Adipocyte (in vitro differentiated cells): ENCODE data around the gene MIPEP.

Experiments
- DNase-seq: peaks from one replicate; pipeline ENCODE4 v3.0.0-alpha.2; 2015; ENCODE audit warnings: low read depth
- H3K27me3 ChIP-seq: replicated peaks from 2 replicates; pipeline ENCODE4 v1.7.0; 2013; ENCODE audit warnings: mild to moderate bottlenecking, low read length, moderate library complexity; ENCODE audit not compliant: control insufficient read depth, insufficient read depth
- H3K36me3 ChIP-seq: 2 replicates; pipeline ENCODE4 v1.7.0; 2013; ENCODE audit warnings: low read length, mild to moderate bottlenecking, moderate library complexity; ENCODE audit not compliant: control insufficient read depth, insufficient read depth, severe bottlenecking
- H3K4me1 ChIP-seq: 2 replicates; pipeline ENCODE4 v1.7.0; 2013; ENCODE audit warnings: mild to moderate bottlenecking, low read length, moderate library complexity; ENCODE audit not compliant: control insufficient read depth, insufficient read depth
- H3K4me3 ChIP-seq: 2 replicates; pipeline ENCODE4 v1.7.0; 2013; ENCODE audit warnings: mild to moderate bottlenecking, low read length, moderate library complexity
- H3K9ac ChIP-seq: 2 replicates; pipeline ENCODE4 v1.7.0; 2013; ENCODE audit warnings: mild to moderate bottlenecking, low read length, moderate library complexity
- H3K9me3 ChIP-seq: 2 replicates; pipeline ENCODE4 v1.7.0; 2013; ENCODE audit warnings: mild to moderate bottlenecking, low read length, moderate library complexity; ENCODE audit not compliant: control insufficient read depth

The MIPEP gene

DNA sequence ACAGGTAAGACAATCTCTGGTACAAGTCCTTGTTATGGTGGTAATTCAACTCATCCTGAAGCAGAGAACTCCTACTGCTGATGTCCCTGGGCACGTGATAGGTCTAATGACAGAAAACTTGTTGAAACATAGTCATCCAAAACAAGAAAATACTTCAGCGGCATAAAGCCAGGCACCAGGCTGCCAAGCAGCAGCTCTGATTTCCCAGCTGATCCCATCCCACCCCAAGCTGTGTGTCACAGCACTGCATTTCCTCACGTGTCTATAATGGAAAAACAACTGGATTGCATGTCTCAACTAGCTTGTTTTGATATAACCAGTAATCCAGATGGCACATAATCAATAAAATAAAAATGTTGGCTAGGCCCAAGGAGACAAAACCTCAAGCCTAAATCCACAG lies 64.8 kb downstream of the MIPEP start:
- Histone ChIP-seq H3K36me3 (peaks cover 7% of the 10 kb centered on the region), H3K4me1 (peaks cover 5% of the 10 kb centered on the region), H3K27me3 (no peaks in the 10 kb centered on the region), H3K9me3 (peaks cover 24% of the 10 kb centered on the region), H3K9ac (no peak overlapping the region), H3K4me3 (peak overlapping the region; percentile 35)
- no peak for DNase-seq

DNA sequence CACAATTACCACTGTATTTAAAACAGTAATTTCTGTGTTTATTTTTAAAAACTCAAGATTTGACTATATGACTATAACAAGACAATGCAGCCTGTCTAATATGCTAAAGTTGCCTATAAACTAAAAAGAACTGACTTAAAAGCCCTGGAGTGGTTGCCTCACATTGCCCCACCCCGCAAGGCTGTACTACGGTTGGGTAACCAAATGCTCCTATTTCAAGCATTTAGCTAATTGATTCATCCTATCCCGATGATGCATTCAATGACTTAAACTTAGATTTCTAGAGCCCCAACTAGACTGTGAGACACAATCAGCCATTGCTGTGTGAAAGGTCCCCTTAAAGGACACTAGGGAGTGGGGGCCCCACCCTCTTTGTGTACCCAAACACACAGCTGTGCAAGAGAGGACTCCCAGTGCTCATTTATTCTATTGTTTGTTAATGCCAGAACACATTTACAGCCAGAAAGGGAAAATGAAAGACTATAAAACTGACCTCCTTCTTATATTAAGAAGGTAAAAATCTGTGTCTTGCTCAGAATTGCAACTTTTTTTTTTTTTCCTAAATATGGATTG lies 66.9 kb downstream of the MIPEP start:
- Histone ChIP-seq H3K4me1 (peaks cover 5% of the 10 kb centered on the region), H3K9me3 (peaks cover 24% of the 10 kb centered on the region), H3K36me3 (peaks cover 7% of the 10 kb centered on the region), H3K4me3 (no peak overlapping the region), H3K9ac (no peak overlapping the region), H3K27me3 (no peaks in the 10 kb centered on the region)
- DNase-seq: no peak

DNA sequence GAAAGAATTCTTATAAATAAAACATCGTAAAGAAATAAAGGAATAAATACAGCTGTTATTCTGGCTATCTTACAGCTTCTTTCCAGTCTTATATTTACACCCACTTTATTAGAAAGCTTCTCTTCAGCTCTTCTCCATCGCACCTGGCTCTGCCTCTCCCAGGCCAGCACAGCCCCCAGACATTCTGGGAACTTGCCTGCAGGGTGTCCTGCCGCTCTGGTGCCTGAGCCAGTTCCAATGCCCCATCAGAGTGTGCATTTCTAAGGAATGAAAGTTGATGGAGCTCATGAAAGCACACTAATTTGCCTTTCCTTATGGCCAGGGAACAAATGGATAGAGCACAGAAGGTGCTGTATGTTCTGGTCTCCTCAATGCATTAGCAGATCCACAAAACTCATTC lies 68.7 kb downstream of the MIPEP start:
- H3K4me3 ChIP-seq: no peak overlapping the region
- no peak for DNase-seq
- H3K9ac ChIP-seq: no peak overlapping the region
- no peaks in the 10 kb centered on the region for H3K27me3 ChIP-seq
- peaks cover 22% of the 10 kb centered on the region for H3K9me3 ChIP-seq
- H3K4me1 ChIP-seq: peaks cover 5% of the 10 kb centered on the region
- H3K36me3 ChIP-seq: peaks cover 7% of the 10 kb centered on the region

DNA sequence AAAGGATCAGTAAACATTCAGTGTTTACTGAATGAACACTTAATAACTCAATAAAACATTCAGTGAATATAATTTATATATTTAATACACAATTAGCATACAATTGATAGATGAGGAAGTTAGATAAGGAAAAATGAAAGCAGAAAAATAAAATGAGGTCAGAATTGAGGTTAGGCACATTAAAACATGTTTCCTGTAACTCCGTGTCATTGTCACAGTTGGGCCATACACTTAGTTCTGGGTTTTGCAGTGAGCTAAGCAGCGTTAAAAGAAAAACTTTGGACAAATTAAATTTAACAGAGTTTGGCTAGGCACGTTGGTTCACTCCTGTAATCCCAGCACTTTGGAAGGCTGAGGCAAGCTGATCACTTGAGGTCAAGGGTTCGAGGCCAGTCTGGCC lies 71.4 kb downstream of the MIPEP start:
- DNase-seq: no peak

DNA sequence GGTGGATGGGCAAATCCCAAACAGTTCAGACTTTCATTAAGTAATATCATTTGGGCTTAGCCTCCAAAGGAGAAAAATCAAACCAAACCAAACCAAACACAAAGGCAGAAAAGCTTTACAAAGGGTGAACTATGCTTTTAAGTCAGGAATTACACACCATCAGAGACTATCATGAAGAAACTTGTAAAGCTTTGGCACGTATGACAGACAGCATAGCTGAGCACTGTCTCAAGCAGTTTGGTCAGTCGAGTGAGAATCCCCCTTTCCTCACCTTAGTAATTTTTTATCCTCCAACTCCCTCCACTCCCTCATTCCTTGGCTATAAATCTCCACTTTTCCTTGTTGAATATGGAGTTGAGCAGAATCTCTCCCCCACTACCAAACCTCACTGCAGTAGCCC lies 72.1 kb downstream of the MIPEP start:
- no peaks in the 10 kb centered on the region for H3K27me3 ChIP-seq
- no peaks in the 10 kb centered on the region for H3K36me3 ChIP-seq

More for the DNA sequence above, 71.4 kb downstream of the MIPEP start:
- no peak overlapping the region for H3K4me3 ChIP-seq
- no peaks in the 10 kb centered on the region for H3K27me3 ChIP-seq
- H3K9ac ChIP-seq: no peak overlapping the region
- H3K4me1 ChIP-seq: peaks cover 5% of the 10 kb centered on the region
- no peaks in the 10 kb centered on the region for H3K36me3 ChIP-seq
- no peaks in the 10 kb centered on the region for H3K9me3 ChIP-seq

DNA sequence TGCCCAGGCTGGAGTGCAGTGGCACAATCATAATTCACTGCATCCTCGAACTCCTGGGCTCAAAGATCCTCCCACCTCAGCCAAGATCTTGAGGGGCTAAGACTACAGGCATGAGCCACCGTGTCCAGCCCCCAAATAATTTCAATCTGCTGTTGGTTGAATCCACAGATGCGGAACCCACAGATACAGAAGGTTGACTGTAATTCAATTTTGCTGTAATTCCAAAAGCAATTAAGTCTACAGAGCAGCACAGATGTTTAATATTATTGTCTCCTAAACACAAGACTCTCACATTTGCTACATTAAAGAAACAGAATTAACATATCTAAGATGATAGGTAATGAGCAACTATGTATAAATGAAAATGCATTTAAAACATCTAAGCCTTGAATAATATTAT lies 75.6 kb downstream of the MIPEP start:
- Histone ChIP-seq H3K9me3 (no peaks in the 10 kb centered on the region), H3K9ac (no peak overlapping the region), H3K27me3 (no peaks in the 10 kb centered on the region), H3K36me3 (no peaks in the 10 kb centered on the region), H3K4me1 (no peaks in the 10 kb centered on the region), H3K4me3 (no peak overlapping the region)
- no peak for DNase-seq

More for the DNA sequence above, 72.1 kb downstream of the MIPEP start:
- Histone ChIP-seq H3K9me3 (no peaks in the 10 kb centered on the region), H3K4me3 (no peak overlapping the region), H3K4me1 (no peaks in the 10 kb centered on the region), H3K9ac (no peak overlapping the region)
- DNase-seq: no peak

DNA sequence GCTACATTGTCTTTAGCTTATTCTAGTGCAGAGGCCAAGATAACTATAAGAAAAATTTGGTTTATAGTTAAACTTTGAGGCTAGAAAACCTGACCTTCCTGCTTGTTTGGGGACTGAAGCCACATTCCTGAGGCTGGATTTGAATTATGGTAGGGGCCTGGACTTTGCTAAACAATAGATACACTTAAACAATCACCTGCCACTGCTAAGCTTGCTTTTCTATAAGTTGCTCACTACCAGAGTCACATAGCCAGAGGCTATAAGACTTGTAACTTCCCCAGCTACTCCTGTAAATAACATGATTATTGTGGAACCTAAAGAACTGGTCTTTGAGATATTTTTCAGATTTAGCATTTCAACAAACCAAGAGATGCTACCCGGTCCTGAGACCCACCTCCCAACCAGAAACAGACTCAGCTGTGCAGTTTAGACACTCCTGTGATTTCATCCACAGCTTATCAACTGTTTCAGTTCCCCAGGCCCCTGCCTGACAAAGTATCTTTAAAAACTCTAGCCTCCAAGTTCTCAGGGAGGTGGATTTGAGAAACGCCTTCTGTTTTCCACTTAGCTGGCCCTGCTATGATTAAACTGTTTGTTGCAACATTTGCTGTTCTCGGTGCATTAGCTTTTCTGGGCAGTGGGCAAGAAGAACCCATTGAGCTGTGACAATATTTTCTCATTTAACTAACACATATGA lies 77.7 kb downstream of the MIPEP start:
- H3K4me1 ChIP-seq: peaks cover 6% of the 10 kb centered on the region
- no peak for DNase-seq
- no peak overlapping the region for H3K4me3 ChIP-seq
- H3K27me3 ChIP-seq: no peaks in the 10 kb centered on the region
- no peak overlapping the region for H3K9ac ChIP-seq
- H3K9me3 ChIP-seq: no peaks in the 10 kb centered on the region
- no peaks in the 10 kb centered on the region for H3K36me3 ChIP-seq

DNA sequence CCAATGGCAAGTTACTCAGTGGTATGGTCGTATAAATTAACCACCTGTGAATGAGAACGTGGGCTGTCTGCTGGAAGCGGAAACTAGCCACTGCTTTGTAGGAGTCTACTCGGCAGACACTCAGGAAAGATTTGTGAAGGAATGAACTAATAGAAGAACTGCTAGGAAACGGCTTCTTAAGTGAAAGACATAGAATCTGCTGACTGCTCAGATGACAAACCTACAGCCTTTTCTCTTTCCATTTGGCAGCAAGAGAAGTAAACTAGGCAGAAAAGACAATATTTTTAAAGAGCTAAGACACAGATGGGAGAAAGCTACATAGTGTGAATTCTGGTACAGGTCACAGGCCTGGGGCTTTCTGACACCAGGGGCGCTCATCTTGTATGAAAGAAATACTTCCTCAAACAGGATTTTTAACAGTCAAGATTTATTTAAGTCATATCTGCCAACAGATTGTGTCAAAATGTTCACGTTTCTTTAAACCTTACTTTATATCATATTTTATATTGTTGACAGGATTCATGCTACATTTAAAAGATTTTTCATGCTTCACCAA lies 78.4 kb downstream of the MIPEP start:
- Histone ChIP-seq H3K27me3 (no peaks in the 10 kb centered on the region), H3K4me1 (peaks cover 6% of the 10 kb centered on the region), H3K4me3 (no peak overlapping the region), H3K9me3 (no peaks in the 10 kb centered on the region), H3K36me3 (no peaks in the 10 kb centered on the region), H3K9ac (no peak overlapping the region)
- no peak for DNase-seq

DNA sequence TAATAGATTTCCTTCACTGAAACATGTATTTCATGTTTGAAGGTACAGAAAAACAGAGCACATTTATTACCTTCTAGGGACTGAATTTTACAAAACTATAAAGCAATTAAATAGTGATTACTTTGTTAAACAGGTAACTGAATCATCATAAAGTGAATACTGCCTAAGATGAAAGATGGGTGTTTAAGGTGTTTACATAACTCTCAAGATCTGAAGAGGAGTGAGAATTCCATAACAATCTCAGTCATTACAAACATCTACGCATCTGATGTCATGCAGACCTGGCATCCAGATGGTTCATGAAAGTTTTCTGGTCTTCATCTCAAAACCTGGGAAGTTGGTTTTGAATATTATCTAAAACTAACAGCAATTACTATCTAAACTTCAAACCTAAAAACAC lies 80.4 kb downstream of the MIPEP start:
- H3K36me3 ChIP-seq: no peaks in the 10 kb centered on the region

DNA sequence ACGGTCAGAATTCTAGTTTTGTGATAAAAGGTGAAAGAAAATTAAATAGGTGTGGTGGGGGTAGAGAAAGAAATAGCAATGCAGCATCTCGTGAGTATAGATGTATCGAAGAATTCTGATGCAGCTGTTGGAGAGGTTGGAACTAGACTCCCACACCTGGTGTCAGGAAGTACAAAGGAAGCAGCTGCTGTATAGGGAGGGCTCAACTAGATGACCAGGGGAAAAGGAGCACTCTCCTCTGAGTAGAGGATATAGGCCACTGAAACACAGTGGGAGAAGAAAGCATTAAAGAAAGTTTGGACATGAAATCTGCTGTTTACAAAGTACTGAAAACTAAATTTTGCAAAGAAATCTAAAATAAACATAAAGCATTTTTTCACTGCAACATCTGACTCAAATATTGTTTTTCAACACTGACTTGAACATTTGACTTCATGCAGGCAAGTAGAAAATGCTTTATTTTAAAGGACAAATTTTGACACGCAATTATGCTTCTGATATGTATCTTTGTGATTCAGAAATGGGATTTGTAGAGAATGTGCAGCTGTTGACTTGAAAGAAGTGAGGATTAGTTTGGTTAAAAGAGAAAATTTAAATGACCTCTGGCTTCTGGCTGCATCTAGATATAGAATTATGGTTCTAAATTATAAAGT lies 82.2 kb downstream of the MIPEP start:
- no peaks in the 10 kb centered on the region for H3K9me3 ChIP-seq
- no peak overlapping the region for H3K4me3 ChIP-seq
- no peaks in the 10 kb centered on the region for H3K27me3 ChIP-seq
- H3K9ac ChIP-seq: no peak overlapping the region
- no peaks in the 10 kb centered on the region for H3K36me3 ChIP-seq
- H3K4me1 ChIP-seq: peaks cover 6% of the 10 kb centered on the region
- peak; percentile 78 for DNase-seq

More for the DNA sequence above, 80.4 kb downstream of the MIPEP start:
- no peak for DNase-seq
- H3K4me3 ChIP-seq: no peak overlapping the region
- H3K4me1 ChIP-seq: peaks cover 6% of the 10 kb centered on the region
- no peaks in the 10 kb centered on the region for H3K27me3 ChIP-seq
- no peaks in the 10 kb centered on the region for H3K9me3 ChIP-seq
- H3K9ac ChIP-seq: no peak overlapping the region

DNA sequence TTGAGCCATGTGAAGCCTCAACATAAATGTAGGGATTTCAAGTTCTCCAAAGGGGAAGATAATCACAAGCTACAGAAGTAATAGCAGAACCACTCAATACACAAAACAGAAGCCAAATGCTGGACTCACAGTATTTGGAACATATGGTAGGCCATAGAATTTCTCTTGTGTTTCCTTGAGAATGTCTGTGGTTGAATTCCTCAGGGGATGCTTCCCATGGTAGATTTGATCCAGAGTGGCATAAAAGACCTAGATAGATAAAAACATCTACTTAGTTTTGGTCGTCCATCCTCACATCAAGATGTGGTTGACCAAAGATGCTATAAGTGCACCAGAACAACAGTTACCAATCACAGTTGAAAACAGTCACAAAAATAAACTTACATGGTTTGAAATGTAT lies 83.4 kb downstream of the MIPEP start:
- DNase-seq: no peak

More for the DNA sequence above, 83.4 kb downstream of the MIPEP start:
- no peaks in the 10 kb centered on the region for H3K27me3 ChIP-seq
- peaks cover 6% of the 10 kb centered on the region for H3K4me1 ChIP-seq
- H3K36me3 ChIP-seq: no peaks in the 10 kb centered on the region
- H3K4me3 ChIP-seq: no peak overlapping the region
- H3K9ac ChIP-seq: no peak overlapping the region
- no peaks in the 10 kb centered on the region for H3K9me3 ChIP-seq
